ENCODE data around the gene TRMO.

The TRMO gene

DNA sequence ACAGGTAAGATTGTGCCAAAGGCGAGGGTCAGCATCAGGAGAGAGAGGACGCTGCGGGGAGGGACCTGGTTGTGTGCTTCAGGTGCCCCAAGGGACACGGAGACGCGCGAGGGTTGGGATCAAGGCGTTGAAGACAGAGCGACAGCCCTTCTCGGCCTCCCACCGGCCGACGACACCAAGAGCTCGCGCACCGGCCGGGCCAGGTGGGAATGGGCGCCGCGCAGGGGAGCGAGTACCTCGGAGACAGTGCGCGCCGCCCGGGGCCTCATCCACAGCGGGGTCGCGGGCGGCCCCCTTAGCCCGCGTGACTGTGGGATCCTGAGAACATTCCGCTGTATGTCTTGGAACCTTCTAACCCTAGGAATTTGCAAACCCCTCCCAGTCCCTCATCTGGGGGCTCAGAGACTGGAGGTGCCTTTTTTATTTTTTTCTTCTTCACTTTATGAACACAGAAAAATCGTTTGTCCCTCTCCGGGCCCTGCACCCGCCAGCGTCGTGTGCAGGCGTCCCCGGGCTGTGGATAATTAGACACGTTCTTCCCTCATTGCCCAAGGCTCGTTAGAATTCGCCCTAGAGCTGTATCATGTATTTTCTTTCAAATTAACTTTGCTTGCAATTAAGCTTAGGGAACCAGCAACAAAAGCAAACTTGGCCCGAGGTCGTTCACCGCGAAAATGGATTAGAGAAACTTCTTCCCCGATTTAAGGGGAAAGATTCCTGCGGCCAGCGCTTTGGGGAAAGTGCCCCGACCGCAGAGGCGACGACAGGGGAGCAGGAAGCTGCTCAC lies 64.5 kb downstream of the TRMO start:
- FAIRE-seq, result no peak

DNA sequence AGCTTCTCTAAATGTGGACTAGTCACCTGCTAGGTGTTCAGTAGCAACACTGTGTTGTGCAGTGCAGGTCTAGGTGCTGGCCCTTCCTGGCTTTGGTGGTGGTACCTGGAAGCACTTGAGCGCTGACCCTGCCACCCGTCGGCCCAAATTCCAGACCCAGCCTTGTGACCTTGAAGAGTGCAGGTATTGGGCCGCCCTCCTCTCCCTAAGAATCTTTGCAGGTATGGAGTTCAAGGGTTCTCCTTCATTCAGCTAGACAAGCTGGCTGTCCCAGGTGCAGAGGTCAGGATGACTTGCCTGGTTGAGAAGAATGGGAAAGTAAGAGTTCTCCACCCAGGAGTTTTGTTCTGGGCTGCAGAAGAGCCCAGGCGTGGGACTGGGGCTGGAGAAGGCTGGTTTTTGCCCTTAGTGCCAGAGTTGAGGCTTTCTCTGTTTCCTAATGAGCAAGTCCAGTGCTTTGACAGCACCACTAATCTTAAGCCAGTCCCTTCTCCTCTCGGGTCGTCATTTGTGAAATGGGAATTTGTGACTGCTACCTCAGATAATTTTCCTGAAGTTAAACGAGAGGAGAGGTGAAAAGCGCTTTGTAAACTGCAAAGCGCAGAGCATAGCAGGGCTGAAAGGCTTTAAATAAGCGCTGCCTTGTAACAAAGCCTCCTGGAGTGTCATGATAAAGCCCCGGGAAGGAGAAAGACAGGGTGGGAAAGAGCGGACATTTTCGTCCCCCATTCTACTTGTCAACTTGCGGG lies 65.3 kb downstream of the TRMO start:
- no peak for FAIRE-seq

GRCh38 chr9:97855899-97856298 lies 66.4 kb downstream of the TRMO start:
- FAIRE-seq, result no peak

- FAIRE-seq, result no peak
Measured at GRCh38 chr9:97855486-97855875, 66.8 kb downstream of the TRMO start.

DNA sequence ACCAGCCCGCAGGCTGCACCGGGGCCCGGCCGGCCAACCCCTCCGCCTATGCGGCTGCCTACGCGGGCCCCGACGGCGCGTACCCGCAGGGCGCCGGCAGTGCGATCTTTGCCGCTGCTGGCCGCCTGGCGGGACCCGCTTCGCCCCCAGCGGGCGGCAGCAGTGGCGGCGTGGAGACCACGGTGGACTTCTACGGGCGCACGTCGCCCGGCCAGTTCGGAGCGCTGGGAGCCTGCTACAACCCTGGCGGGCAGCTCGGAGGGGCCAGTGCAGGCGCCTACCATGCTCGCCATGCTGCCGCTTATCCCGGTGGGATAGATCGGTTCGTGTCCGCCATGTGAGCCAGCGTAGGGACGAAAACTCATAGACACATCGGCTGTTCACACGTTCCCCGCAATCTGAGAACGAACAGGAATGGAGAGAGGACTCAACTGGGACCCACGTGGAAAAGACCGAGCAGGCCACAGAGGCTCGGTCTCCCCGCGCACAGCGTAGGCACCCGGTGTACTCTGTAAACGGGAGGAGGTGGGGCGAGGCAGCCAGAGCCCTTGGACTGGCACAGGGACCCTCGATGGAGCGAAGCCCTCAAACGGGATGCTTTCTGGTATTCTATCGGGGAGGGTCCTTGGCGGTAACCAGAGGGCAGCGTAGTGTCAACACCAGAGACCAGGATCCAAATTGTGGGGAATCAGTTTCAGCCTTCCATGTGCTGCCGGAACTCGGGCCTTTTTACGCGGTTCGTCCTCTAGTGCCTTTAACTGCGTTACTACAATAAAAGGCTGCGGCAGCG lies 67.4 kb downstream of the TRMO start:
- no peak for FAIRE-seq

Measured in colon (tissue), 2 donors.